H1 (cell line): ENCODE measurements around the gene CNOT2. TPM values are rescaled to one million over a fixed set of nuclear protein-coding genes. Genes with fewer than 3 reads are reported as not detected.

ENCODE experiments used
- CTCF ChIA-PET: fragments of 300-600 bp; sonication (Branson Sonifier 250); formaldehyde crosslinking; loops from one replicate; lab custom pipeline; 2021; ENCODE audit not compliant: partially characterized antibody; lab: Charles Lee
- POLR2A ChIA-PET: fragments of 300-600 bp; sonication (Branson Sonifier 250); formaldehyde crosslinking; loops from one replicate; lab custom pipeline; 2021; ENCODE audit warnings: inconsistent platforms; ENCODE audit not compliant: partially characterized antibody; lab: Charles Lee
- DNase-seq, 2 experiments: peaks; one replicate each; pipeline versions ENCODE4 v3.0.0 to v3.0.0-alpha.2; 2010 to 2022; ENCODE audit warnings: low spot score in 2 of 2, low read depth in 1 of 2, mixed read lengths in 1 of 2
- FAIRE-seq: peaks from 2 replicates; lab custom pipeline; 2011; peaks lifted over from hg19 to GRCh38; lab: Jason Lieb, UNC
- H2AFZ ChIP-seq: 2 replicates; pipeline ENCODE4 v1.8.1; 2012; ENCODE audit warnings: low read length, inconsistent platforms
- H2AK5ac ChIP-seq: 2 replicates; pipeline ENCODE4 v1.6.1; 2013; ENCODE audit warnings: low read depth, low read length
- H2BK120ac ChIP-seq: replicated peaks from 2 replicates; pipeline ENCODE3; 2013; ENCODE audit warnings: low read depth, low read length, inconsistent platforms
- H2BK12ac ChIP-seq: 2 replicates; pipeline ENCODE4 v1.6.1; 2013; ENCODE audit warnings: low read depth, low read length
- H2BK15ac ChIP-seq: 2 replicates; pipeline ENCODE4 v1.6.1; 2013; ENCODE audit warnings: low read length
- H2BK20ac ChIP-seq: 2 replicates; pipeline ENCODE4 v1.6.1; 2013; ENCODE audit warnings: low read length
- H2BK5ac ChIP-seq: 2 replicates; pipeline ENCODE4 v1.6.1; 2013; ENCODE audit warnings: low read depth, low read length
- H3K14ac ChIP-seq: 2 replicates; pipeline ENCODE4 v1.6.1; 2013; ENCODE audit warnings: inconsistent platforms; ENCODE audit not compliant: insufficient read length
- H3K18ac ChIP-seq: 2 replicates; pipeline ENCODE4 v1.6.1; 2013; ENCODE audit warnings: low read length; ENCODE audit errors: extremely low read depth
- H3K23ac ChIP-seq: 2 replicates; pipeline ENCODE4 v1.6.1; 2013; ENCODE audit warnings: inconsistent platforms; ENCODE audit not compliant: insufficient read length
- H3K23me2 ChIP-seq: 2 replicates; pipeline ENCODE4 v1.6.1; 2013; ENCODE audit warnings: low read depth, low read length
- H3K27ac ChIP-seq: 2 replicates; pipeline ENCODE4 v1.6.1; 2011; ENCODE audit warnings: low read depth, low read length, inconsistent platforms
- H3K27me3 ChIP-seq, 4 experiments: replicated peaks in 1 of 4; 1 replicate in 1 of 4; 2 replicates in 3 of 4; pipeline versions ENCODE4 v1.6.1 to v1.8.1; 2011 to 2013; ENCODE audit warnings: low read length in 3 of 4, mild to moderate bottlenecking in 3 of 4, inconsistent platforms in 2 of 4, mixed read lengths in 2 of 4, moderate library complexity in 1 of 4; ENCODE audit not compliant: control insufficient read depth in 3 of 4, insufficient read depth in 3 of 4; ENCODE audit errors: extremely low read depth in 1 of 4
- H3K36me3 ChIP-seq, 4 experiments: 2 replicates each; pipeline versions ENCODE4 v1.6.1 to v1.8.1; 2011 to 2013; ENCODE audit warnings: mild to moderate bottlenecking in 4 of 4, low read length in 3 of 4, moderate library complexity in 2 of 4, control low read depth in 1 of 4, inconsistent platforms in 1 of 4; ENCODE audit not compliant: insufficient read depth in 4 of 4, control insufficient read depth in 2 of 4
- H3K4ac ChIP-seq: replicated peaks from 2 replicates; pipeline ENCODE3; 2013; ENCODE audit warnings: low read length, low read depth, mixed read lengths, inconsistent platforms; ENCODE audit not compliant: insufficient read length
- H3K4me1 ChIP-seq, 4 experiments: replicated peaks in 1 of 4; 1 replicate in 1 of 4; 2 replicates in 3 of 4; pipeline versions ENCODE4 v1.6.1 to v1.8.1; 2011 to 2013; ENCODE audit warnings: low read length in 3 of 4, inconsistent platforms in 2 of 4, mixed read lengths in 1 of 4; ENCODE audit not compliant: insufficient read depth in 4 of 4, control insufficient read depth in 3 of 4
- H3K4me2 ChIP-seq, 2 experiments: 2 replicates each; pipeline versions ENCODE4 v1.6.1 to v1.8.1; 2011 to 2013; ENCODE audit warnings: low read depth in 2 of 2, low read length in 2 of 2, control low read depth in 1 of 2, inconsistent platforms in 1 of 2, mild to moderate bottlenecking in 1 of 2; ENCODE audit not compliant: insufficient read depth in 1 of 2
- H3K4me3 ChIP-seq, 4 experiments: fragments of 200-600, 300-600 bp in 1 of 4; sonication (generic), shearing (Covaris generic), sonication (Bioruptor Twin) in 1 of 4; 2 replicates each; pipeline versions ENCODE4 v1.5.1 to v1.8.1; 2011 to 2016; ENCODE audit warnings: low read length in 4 of 4, low read depth in 3 of 4, control low read depth in 2 of 4, inconsistent platforms in 2 of 4, mild to moderate bottlenecking in 2 of 4, mixed read lengths in 1 of 4, moderate library complexity in 1 of 4; ENCODE audit not compliant: insufficient read depth in 2 of 4; ENCODE audit errors: extremely low read depth in 1 of 4
- H3K56ac ChIP-seq: replicated peaks from 2 replicates; pipeline ENCODE3; 2013; ENCODE audit warnings: low read depth, mild to moderate bottlenecking, mixed read lengths, low read length, inconsistent platforms; ENCODE audit not compliant: insufficient read length
- H3K79me1 ChIP-seq: 2 replicates; pipeline ENCODE4 v1.6.1; 2013; ENCODE audit warnings: low read depth, low read length, control low read depth
- H3K79me2 ChIP-seq, 2 experiments: 2 replicates each; pipeline versions ENCODE4 v1.6.1 to v1.8.1; 2012 to 2013; ENCODE audit warnings: low read length in 2 of 2, mild to moderate bottlenecking in 2 of 2, inconsistent platforms in 1 of 2; ENCODE audit not compliant: insufficient read depth in 2 of 2, control insufficient read depth in 1 of 2
- H3K9ac ChIP-seq, 4 experiments: replicated peaks in 1 of 4; 1 replicate in 1 of 4; 2 replicates in 3 of 4; pipeline versions ENCODE4 v1.6.1 to v1.8.1; 2011 to 2013; ENCODE audit warnings: low read depth in 3 of 4, low read length in 3 of 4, control low read depth in 2 of 4, mild to moderate bottlenecking in 2 of 4, moderate library complexity in 2 of 4, inconsistent platforms in 1 of 4; ENCODE audit errors: extremely low read depth in 1 of 4
- H3K9me3 ChIP-seq, 2 experiments: 2 replicates each; pipeline versions ENCODE4 v1.6.1 to v1.8.1; 2012 to 2013; ENCODE audit warnings: mild to moderate bottlenecking in 2 of 2, moderate library complexity in 2 of 2, control low read depth in 1 of 2, inconsistent platforms in 1 of 2, low read depth in 1 of 2, low read length in 1 of 2, mixed read lengths in 1 of 2; ENCODE audit not compliant: insufficient read depth in 2 of 2
- H4K20me1 ChIP-seq, 2 experiments: replicated peaks in 1 of 2; 2 replicates each; pipeline versions ENCODE3 to v1.8.1; 2011 to 2013; ENCODE audit warnings: inconsistent platforms in 2 of 2, low read length in 2 of 2, mild to moderate bottlenecking in 1 of 2; ENCODE audit not compliant: insufficient read depth in 2 of 2, control insufficient read depth in 1 of 2
- H4K5ac ChIP-seq: 2 replicates; pipeline ENCODE4 v1.6.1; 2013; ENCODE audit warnings: low read length, low read depth, mixed read lengths, inconsistent platforms; ENCODE audit not compliant: insufficient read length
- H4K8ac ChIP-seq: 2 replicates; pipeline ENCODE4 v1.8.0; 2013; ENCODE audit warnings: mild to moderate bottlenecking, moderate library complexity, low read length, inconsistent platforms; ENCODE audit not compliant: insufficient read depth; ENCODE audit errors: extremely low read depth
- H4K91ac ChIP-seq: replicated peaks from 2 replicates; pipeline ENCODE3; 2013; ENCODE audit warnings: low read length, mixed read lengths, inconsistent platforms; ENCODE audit not compliant: insufficient read length
- ATF2 ChIP-seq: IDR thresholded peaks from 2 replicates; pipeline ENCODE4 v1.6.1; 2012; ENCODE audit warnings: low read length, inconsistent platforms
- BACH1 ChIP-seq: IDR thresholded peaks from 2 replicates; pipeline ENCODE4 v1.6.1; 2012; ENCODE audit warnings: low read length, improper control_type of control experiment
- GABPA ChIP-seq: IDR thresholded peaks from 2 replicates; pipeline ENCODE4 v1.6.1; 2011; ENCODE audit warnings: mild to moderate bottlenecking, low read length, moderate library complexity, borderline replicate concordance; ENCODE audit not compliant: insufficient read depth
- KDM1A ChIP-seq: fragments of 200-600, 300-600 bp; sonication (generic); IDR thresholded peaks from 2 replicates; pipeline ENCODE4 v1.7.1; 2016; ENCODE audit warnings: mild to moderate bottlenecking, low read length, borderline replicate concordance
- KDM4A ChIP-seq: IDR thresholded peaks from one replicate; pipeline ENCODE4 v1.7.1; 2012; ENCODE audit warnings: low read depth, mild to moderate bottlenecking, moderate library complexity, low read length, inconsistent platforms; ENCODE audit not compliant: severe bottlenecking
- POLR2A ChIP-seq, 2 experiments: IDR thresholded peaks; 1 replicate in 1 of 2; 2 replicates in 1 of 2; pipeline ENCODE4 v1.6.1; 2011; ENCODE audit warnings: low read depth in 2 of 2, low read length in 2 of 2, mild to moderate bottlenecking in 2 of 2; ENCODE audit errors: control extremely low read depth in 1 of 2
- RAD21 ChIP-seq, 2 experiments: IDR thresholded peaks in 1 of 2; conservative IDR thresholded peaks in 1 of 2; 2 replicates each; pipeline ENCODE4 v1.6.1; 2011; ENCODE audit warnings: low read depth in 2 of 2, low read length in 2 of 2, improper control_type of control experiment in 1 of 2, inconsistent platforms in 1 of 2, mild to moderate bottlenecking in 1 of 2, moderate library complexity in 1 of 2
- TAF1 ChIP-seq: IDR thresholded peaks from 2 replicates; pipeline ENCODE4 v1.6.1; 2011; ENCODE audit warnings: mild to moderate bottlenecking, low read depth, low read length
- TEAD4 ChIP-seq: IDR thresholded peaks from 2 replicates; pipeline ENCODE4 v1.6.1; 2012; ENCODE audit warnings: low read depth, low read length, inconsistent platforms, mixed read lengths
- polyA plus RNA-seq, 7 experiments: library from polyadenylated mRNA; depleted of rRNA in 3 of 7; stranded (reverse) in 5 of 7; unstranded in 2 of 7; fragments of >200 nt in 5 of 7; fragments of 200-250 nt in 2 of 7; gene quantifications; 1 replicate in 5 of 7; 2 replicates in 1 of 7; 4 replicates in 1 of 7; pipeline versions ENCODE4 v1.2.1 to v1.2.3, GENCODE V29; 2011 to 2013; ENCODE audit warnings: missing spikeins in 2 of 7, mixed read lengths in 2 of 7
- total RNA-seq: library from RNA; stranded (reverse); fragmentation: NEBNext Ultra II Directional; extraction: Animal tissue kit (Norgen Biotek cat#: 25700); gene quantifications from 2 replicates; pipeline ENCODE4 v1.2.1, GENCODE V29; 2021

The CNOT2 gene
- total and polyA plus RNA-seq, 2 of the 8 experiments (the other 6 are each of a cell fraction or from before 2014, with no cell fraction given): 61.2 to 64.8 TPM

- DNase-seq (no peak), FAIRE-seq (no peak)
- H3K23me2 ChIP-seq: no peaks in the 10 kb centered on the region
- no peak overlapping the region for H2BK120ac ChIP-seq
- no peak overlapping the region for H2BK12ac ChIP-seq
- ChIA-PET CTCF (no interaction called here), POLR2A (no interaction called here)
- H2BK15ac ChIP-seq: no peak overlapping the region
- no peak overlapping the region for H3K18ac ChIP-seq
- no peaks in the 10 kb centered on the region for H3K27me3 ChIP-seq
- H2BK5ac ChIP-seq: no peak overlapping the region
- H4K20me1 ChIP-seq: no peaks in the 10 kb centered on the region
- H3K14ac ChIP-seq: no peak overlapping the region
- H3K9me3 ChIP-seq: no peaks in the 10 kb centered on the region
- no peak overlapping the region for H3K27ac ChIP-seq
- H3K79me2 ChIP-seq: no peaks in the 10 kb centered on the region
- H3K23ac ChIP-seq: no peak overlapping the region
- H3K4me1 ChIP-seq: no peaks in the 10 kb centered on the region
- H4K91ac ChIP-seq: no peak overlapping the region
- H3K4ac ChIP-seq: no peak overlapping the region
- H3K4me2 ChIP-seq: no peak overlapping the region
- no peak overlapping the region for H4K5ac ChIP-seq
- H4K8ac ChIP-seq: no peak overlapping the region
- no peak overlapping the region for H2AK5ac ChIP-seq
- H3K56ac ChIP-seq: no peak overlapping the region
- no peak overlapping the region for H2BK20ac ChIP-seq
- H2AFZ ChIP-seq: no peak overlapping the region
- no peak overlapping the region for H3K9ac ChIP-seq
- H3K4me3 ChIP-seq: no peak overlapping the region
- H3K36me3 ChIP-seq: no peaks in the 10 kb centered on the region
- H3K79me1 ChIP-seq: no peaks in the 10 kb centered on the region
- no peak for TF ChIP-seq RAD21 (IDR thresholded peaks at IDR 0.05 in 1 of 2, conservative IDR thresholded peaks at IDR 0.05 in 1 of 2; ENCODE audit: low read depth in 2 of 2, low read length in 2 of 2)
- TF ChIP-seq GABPA: no peak
- TF ChIP-seq BACH1: no peak
- TF ChIP-seq POLR2A (IDR thresholded peaks at IDR 0.05; ENCODE audit: control extremely low read depth in 1 of 2, low read depth in 2 of 2, low read length in 2 of 2): no peak
- TF ChIP-seq KDM4A: no peak
- TF ChIP-seq TEAD4: no peak
- no peak for TF ChIP-seq ATF2
- TF ChIP-seq KDM1A: no peak
- no peak for TF ChIP-seq TAF1
Observed at GRCh38 chr12:70197345-70197744, 45.9 kb upstream of the CNOT2 start.
